Measurements from ENCODE around the gene CHD3. TPM values are rescaled to one million over a fixed set of nuclear protein-coding genes. Genes with fewer than 3 reads are reported as not detected.
A peak's percentile ranks its signal among the peaks of the same experiment; 100 is the strongest.

Gene CHD3
- polyA plus RNA-seq, 1 experiment: 49.1 TPM

DNA sequence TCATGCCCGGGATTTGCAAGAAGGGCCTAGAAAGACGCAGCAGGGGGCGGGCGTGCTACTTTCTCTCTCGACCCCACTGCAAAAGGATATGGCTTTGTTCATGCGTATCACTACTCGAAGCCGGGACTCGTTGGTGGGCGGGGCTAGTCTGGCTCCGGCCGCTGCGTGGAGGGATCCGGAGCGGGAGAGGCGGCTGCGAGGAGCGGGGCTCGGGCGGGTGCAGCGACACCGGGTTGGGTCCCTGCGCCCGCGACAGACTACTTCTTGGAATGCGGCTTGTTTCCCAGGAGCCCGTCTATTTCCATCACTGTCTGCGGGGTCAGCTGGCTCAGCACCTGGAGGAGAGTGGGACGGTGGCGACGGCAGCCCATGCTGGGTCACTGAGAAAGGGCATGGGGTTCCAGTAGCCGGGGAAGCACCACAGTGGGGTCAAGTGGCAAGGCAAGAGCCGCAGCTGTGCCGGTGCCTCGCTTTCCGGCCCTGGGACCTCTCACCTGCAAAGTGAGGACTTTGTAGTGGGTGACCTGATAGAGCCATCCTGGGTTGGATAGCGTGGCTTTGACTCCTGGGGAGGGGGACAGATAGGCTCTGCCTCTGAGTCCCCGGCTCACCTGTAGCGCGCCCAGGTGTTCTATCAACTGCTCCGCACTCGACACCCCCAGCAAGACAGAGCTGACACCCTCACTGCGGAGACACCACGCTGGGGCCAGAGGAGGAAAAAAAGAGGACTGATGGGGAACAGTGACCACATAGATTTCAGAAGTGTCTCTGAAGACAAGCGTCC is 34.4 kb downstream of the CHD3 start:
- Histone ChIP-seq H3K27me3 (ENCODE audit: control insufficient read depth, insufficient read depth, low read length) (no peaks in the 10 kb centered on the region), H3K36me3 (ENCODE audit: control insufficient read depth, insufficient read depth, low read length) (no peaks in the 10 kb centered on the region), H3K4me3 (ENCODE audit: low read depth, low read length) (peak overlapping the region; percentile 47)
- DNase-seq (ENCODE audit: low read depth): no peak
- TF ChIP-seq, protein P1, sequence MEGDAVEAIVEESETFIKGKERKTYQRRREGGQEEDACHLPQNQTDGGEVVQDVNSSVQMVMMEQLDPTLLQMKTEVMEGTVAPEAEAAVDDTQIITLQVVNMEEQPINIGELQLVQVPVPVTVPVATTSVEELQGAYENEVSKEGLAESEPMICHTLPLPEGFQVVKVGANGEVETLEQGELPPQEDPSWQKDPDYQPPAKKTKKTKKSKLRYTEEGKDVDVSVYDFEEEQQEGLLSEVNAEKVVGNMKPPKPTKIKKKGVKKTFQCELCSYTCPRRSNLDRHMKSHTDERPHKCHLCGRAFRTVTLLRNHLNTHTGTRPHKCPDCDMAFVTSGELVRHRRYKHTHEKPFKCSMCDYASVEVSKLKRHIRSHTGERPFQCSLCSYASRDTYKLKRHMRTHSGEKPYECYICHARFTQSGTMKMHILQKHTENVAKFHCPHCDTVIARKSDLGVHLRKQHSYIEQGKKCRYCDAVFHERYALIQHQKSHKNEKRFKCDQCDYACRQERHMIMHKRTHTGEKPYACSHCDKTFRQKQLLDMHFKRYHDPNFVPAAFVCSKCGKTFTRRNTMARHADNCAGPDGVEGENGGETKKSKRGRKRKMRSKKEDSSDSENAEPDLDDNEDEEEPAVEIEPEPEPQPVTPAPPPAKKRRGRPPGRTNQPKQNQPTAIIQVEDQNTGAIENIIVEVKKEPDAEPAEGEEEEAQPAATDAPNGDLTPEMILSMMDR (IDR thresholded peaks at IDR 0.05; ENCODE audit: insufficient read depth, low read depth, low read length): no peak
- ChIA-PET POLR2A (no interaction called here), CTCF (interaction anchor here (1.0 to 4.0 kb wide), 2 partner anchors 10 to 66 kb away, joined by 3 to 15 read pairs; no protein-coding TSS in a partner anchor)

GRCh38 chr17:7927596-7927995 is 39.0 kb downstream of the CHD3 start:
- CTCF ChIA-PET: no interaction called here
- no peak for DNase-seq (ENCODE audit: low read depth)
- TF ChIP-seq, protein P1 (IDR thresholded peaks at IDR 0.05; ENCODE audit: insufficient read depth, low read depth, low read length): no peak
- POLR2A ChIA-PET: no interaction called here
- Histone ChIP-seq H3K27me3 (ENCODE audit: control insufficient read depth, insufficient read depth, low read length) (no peaks in the 10 kb centered on the region), H3K36me3 (ENCODE audit: control insufficient read depth, insufficient read depth, low read length) (no peaks in the 10 kb centered on the region; the same call in 1 of the 2 replicates), H3K4me3 (ENCODE audit: low read depth, low read length) (no peak overlapping the region)

GRCh38 chr17:7929158-7930023 is 40.8 kb downstream of the CHD3 start, which contains the start of gene KCNAB3:
TSS of gene KCNAB3 (minus strand) at chr17:7929856. CDS start at chr17:7929435, 421 bp downstream.
- CTCF ChIA-PET: interaction anchor here (0.6 to 1.2 kb wide), 3 partner anchors 13 to 60 kb away, joined by 3 read pairs; partner anchors contain the start of gene RNF227
- DNase-seq (ENCODE audit: low read depth): no peak
- POLR2A ChIA-PET: no interaction called here
- TF ChIP-seq, protein P1 (IDR thresholded peaks at IDR 0.05; ENCODE audit: insufficient read depth, low read depth, low read length): no peak
- Histone ChIP-seq H3K4me3 (ENCODE audit: low read depth, low read length) (peak within 1 kb of the TSS; percentile 51), H3K36me3 (ENCODE audit: control insufficient read depth, insufficient read depth, low read length) (no peaks in the 10 kb centered on the region; the same call in 1 of the 2 replicates), H3K27me3 (ENCODE audit: control insufficient read depth, insufficient read depth, low read length) (no peaks in the 10 kb centered on the region)

- CTCF ChIA-PET: interaction anchor here (0.6 to 4.9 kb wide), 10 partner anchors 9 to 188 kb away, joined by 3 to 46 read pairs (median 3); no protein-coding TSS in a partner anchor
- POLR2A ChIA-PET: interaction anchor here (1.0 kb wide), 1 partner anchor 42 kb away, joined by 5 read pairs; no protein-coding TSS in a partner anchor
- TF ChIP-seq, protein P1 (IDR thresholded peaks at IDR 0.05; ENCODE audit: insufficient read depth, low read depth, low read length): no peak
- DNase-seq (ENCODE audit: low read depth): no peak
- H3K4me3 ChIP-seq (ENCODE audit: low read depth, low read length): peak overlapping the region; percentile 68
- no peaks in the 10 kb centered on the region; the same call in none of the 2 replicates for H3K36me3 ChIP-seq (ENCODE audit: control insufficient read depth, insufficient read depth, low read length)
- H3K27me3 ChIP-seq (ENCODE audit: control insufficient read depth, insufficient read depth, low read length): no peaks in the 10 kb centered on the region
Observed at GRCh38 chr17:7930841-7931631, 42.4 kb downstream of the CHD3 start.
